ENCODE measurements around the gene GP1BB.

The GP1BB gene

DNA sequence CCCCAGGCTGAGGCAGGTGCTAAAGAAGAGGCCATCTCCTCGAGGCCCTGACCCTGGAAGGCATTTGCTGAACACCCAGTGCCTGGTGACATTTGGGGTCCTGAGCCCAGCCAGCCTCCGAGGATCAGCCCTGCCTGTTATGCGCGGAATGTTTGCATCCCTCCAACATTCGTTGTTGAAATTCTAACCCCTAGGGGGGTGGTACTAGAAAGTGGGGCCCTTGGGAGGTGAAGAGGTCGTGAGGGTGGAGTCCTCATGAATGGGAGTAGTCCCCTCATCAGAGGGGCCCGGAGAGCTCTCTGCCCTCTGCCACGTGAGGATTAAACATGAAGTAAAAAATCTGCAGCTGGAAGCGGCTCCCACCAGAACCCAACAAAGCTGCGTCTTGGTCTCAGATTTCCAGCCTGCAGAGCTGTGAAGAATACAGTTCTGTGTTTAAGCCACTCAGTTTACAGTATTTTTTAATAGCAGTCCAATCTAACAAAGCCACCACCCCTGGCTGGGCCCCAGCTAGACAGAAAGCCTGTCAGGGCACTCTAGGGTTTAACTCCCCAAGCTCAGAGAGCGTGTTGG, 44.3 kb upstream of the GP1BB start:
- POLR2A ChIA-PET: interaction anchor here (1.5 to 1.6 kb wide), 2 partner anchors 36 to 38 kb away, joined by 3 to 4 read pairs; no protein-coding TSS in a partner anchor
- TF ChIP-seq SP1 (IDR thresholded peaks at IDR 0.05): no peak
- no peak for TF ChIP-seq FOXK2 (IDR thresholded peaks at IDR 0.05)
- no peak for TF ChIP-seq NFRKB (IDR thresholded peaks at IDR 0.05)
- no peak for TF ChIP-seq FOXM1 (IDR thresholded peaks at IDR 0.05; ENCODE audit: borderline replicate concordance)
- TF ChIP-seq ARNT (IDR thresholded peaks at IDR 0.05): no peak
- no peak for TF ChIP-seq ZNF384 (IDR thresholded peaks at IDR 0.05)
- TF ChIP-seq, protein P1, sequence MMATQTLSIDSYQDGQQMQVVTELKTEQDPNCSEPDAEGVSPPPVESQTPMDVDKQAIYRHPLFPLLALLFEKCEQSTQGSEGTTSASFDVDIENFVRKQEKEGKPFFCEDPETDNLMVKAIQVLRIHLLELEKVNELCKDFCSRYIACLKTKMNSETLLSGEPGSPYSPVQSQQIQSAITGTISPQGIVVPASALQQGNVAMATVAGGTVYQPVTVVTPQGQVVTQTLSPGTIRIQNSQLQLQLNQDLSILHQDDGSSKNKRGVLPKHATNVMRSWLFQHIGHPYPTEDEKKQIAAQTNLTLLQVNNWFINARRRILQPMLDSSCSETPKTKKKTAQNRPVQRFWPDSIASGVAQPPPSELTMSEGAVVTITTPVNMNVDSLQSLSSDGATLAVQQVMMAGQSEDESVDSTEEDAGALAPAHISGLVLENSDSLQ (IDR thresholded peaks at IDR 0.05): no peak
- no peak for TF ChIP-seq FOXA1 (IDR thresholded peaks at IDR 0.05)
- TF ChIP-seq LEF1 (IDR thresholded peaks at IDR 0.05; ENCODE audit: borderline replicate concordance): no peak
- no peak for TF ChIP-seq TARDBP (IDR thresholded peaks at IDR 0.05)
- TF ChIP-seq CTBP1 (IDR thresholded peaks at IDR 0.05; ENCODE audit: borderline replicate concordance): no peak
- no peak for TF ChIP-seq L3MBTL2 (conservative IDR thresholded peaks at IDR 0.05)

DNA sequence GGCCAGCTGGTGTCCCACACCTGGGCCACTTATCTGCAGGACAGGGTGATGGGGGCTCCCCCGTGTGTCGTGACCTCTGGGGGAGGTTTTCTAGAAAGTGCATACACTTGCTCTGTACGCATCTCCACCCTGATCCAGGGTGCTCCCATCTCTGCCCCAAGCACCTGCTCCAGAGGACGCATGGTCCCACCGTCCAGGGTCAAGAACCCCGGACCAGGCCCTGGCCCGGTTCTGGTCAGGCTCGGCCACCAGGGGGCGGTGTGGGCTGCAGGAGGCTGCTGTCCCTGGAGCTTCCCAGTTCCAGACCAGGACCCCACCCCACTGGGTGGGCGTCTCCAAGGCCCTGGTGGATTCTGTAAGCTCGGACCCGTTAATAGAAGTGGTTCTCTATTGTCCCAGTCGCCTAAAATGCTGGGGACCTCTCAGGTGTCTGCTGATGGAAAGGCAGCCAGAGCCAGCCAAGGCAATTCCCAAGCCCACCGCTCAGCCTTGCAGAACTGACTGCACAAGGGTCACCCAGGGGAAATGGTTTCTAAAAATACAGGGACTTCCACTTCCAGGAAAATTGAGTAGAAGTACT, 43.7 kb upstream of the GP1BB start:
- ChIA-PET POLR2A (interaction anchor here (1.5 to 1.6 kb wide), 2 partner anchors 36 to 37 kb away, joined by 3 to 4 read pairs; no protein-coding TSS in a partner anchor), CTCF (interaction anchor here (0.6 to 2.4 kb wide), 11 partner anchors 10 to 51 kb away, joined by 3 to 24 read pairs (median 5); partner anchors contain the start of gene GP1BB)
- TF ChIP-seq NFRKB (IDR thresholded peaks at IDR 0.05) (no peak), SUZ12 (IDR thresholded peaks at IDR 0.05) (no peak), FOXM1 (IDR thresholded peaks at IDR 0.05; ENCODE audit: borderline replicate concordance) (no peak), BHLHE40 (IDR thresholded peaks at IDR 0.05; ENCODE audit: borderline replicate concordance) (no peak), ZNF384 (IDR thresholded peaks at IDR 0.05) (no peak), TARDBP (IDR thresholded peaks at IDR 0.05) (no peak), FOXA1 (IDR thresholded peaks at IDR 0.05) (no peak), ARNT (IDR thresholded peaks at IDR 0.05) (no peak), FOXK2 (IDR thresholded peaks at IDR 0.05) (no peak), L3MBTL2 (conservative IDR thresholded peaks at IDR 0.05) (no peak), CTBP1 (IDR thresholded peaks at IDR 0.05; ENCODE audit: borderline replicate concordance) (no peak), HDGF (IDR thresholded peaks at IDR 0.05; ENCODE audit: borderline replicate concordance) (no peak), ELF4 (IDR thresholded peaks at IDR 0.05) (no peak), SP1 (IDR thresholded peaks at IDR 0.05) (no peak), LEF1 (IDR thresholded peaks at IDR 0.05; ENCODE audit: borderline replicate concordance) (no peak)
- TF ChIP-seq, protein P1 (IDR thresholded peaks at IDR 0.05): no peak
- peak; percentile 77 for DNase-seq (ENCODE audit: extremely low spot score)

More for the DNA sequence above, 44.3 kb upstream of the GP1BB start:
- CTCF ChIA-PET: interaction anchor here (0.8 to 2.4 kb wide), 10 partner anchors 11 to 51 kb away, joined by 3 to 24 read pairs (median 6); partner anchors contain the start of gene GP1BB
- no peak for DNase-seq (ENCODE audit: extremely low spot score)

DNA sequence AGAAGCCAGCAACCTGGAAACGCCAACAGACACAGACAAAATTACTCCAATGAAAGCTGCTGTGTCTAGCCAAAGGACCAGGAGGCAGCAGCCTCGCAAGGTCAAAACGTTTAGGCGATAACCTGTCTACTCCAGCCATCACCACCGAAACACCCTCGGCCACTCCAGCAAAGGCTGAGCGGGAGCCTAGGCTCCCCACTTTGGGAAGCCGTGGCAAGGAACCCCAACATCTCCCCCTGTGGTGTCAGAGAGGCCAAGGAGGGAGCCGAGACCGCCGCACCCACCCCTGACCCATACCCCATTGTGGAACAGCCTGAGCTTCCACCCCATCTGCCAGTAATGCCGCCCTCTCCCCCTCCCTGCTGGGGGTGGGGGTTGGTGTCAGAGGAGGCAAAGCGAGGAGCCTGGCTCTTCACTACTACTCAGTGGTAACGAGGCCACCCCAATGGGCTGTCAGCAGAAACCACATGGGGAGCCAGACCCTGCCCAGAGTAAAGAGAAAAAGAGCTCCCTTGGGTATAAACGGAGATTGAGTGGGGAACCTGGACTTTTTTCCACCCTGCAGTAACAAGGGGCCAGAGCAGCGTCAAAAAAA, 43.0 kb upstream of the GP1BB start:
- no peak for DNase-seq (ENCODE audit: extremely low spot score)
- CTCF ChIA-PET: interaction anchor here (0.6 to 2.4 kb wide), 9 partner anchors 9 to 43 kb away, joined by 3 to 24 read pairs (median 8); partner anchors contain the start of gene GP1BB
- POLR2A ChIA-PET: interaction anchor here (1.5 to 1.6 kb wide), 2 partner anchors 35 to 36 kb away, joined by 3 to 4 read pairs; no protein-coding TSS in a partner anchor
- TF ChIP-seq SP1 (IDR thresholded peaks at IDR 0.05) (no peak), FOXM1 (IDR thresholded peaks at IDR 0.05; ENCODE audit: borderline replicate concordance) (no peak), ZNF384 (IDR thresholded peaks at IDR 0.05) (no peak), NFRKB (IDR thresholded peaks at IDR 0.05) (no peak)

DNA sequence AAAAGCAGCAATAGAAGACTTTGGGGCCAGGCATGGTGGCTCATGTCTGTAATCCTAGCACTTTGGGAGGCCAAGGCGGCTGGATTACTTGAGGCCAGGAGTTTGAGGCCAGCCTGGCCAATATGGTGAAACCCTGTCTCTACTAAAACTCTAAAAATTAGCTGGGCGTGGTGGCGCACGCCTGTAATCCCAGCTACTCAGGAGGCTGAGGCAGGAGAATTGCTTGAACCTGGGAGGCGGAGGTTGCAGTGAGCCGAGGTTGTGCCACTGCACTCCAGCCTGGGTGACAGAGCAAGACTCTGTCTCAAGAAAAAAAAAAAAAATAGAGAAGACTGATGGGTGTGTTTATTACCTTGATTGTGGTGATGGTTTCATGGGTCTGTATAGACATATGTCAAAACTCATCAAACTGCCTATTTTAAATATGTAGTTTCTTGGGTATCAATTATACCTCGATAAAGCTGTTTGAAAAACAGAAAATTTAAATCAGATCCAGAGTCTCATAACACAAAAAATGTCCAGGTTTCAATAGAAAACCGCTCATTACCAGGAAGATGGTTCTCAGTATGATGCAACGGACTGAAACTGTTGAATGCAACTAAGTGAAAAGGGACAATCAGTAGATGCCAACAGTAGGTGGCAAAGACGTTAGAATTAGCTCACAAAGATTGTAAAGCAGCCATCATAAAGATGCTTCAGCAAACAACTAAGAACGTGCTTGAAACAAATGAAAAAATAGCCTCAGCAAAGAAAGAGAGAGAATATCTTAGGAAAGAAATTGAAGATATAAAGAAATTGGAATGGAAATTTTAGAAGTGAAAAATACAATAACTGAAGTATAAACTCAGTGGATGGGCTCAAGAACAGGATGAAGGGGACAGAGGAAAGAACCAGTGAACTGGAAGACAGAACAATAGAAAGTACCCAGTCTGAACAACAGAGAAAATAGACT, 42.2 kb upstream of the GP1BB start:
- ChIA-PET CTCF (no interaction called here), POLR2A (no interaction called here)
- no peak for DNase-seq (ENCODE audit: extremely low spot score)

More for the DNA sequence above, 42.2 kb upstream of the GP1BB start:
- TF ChIP-seq FOXA1 (IDR thresholded peaks at IDR 0.05) (no peak), ZNF384 (IDR thresholded peaks at IDR 0.05) (no peak), ARNT (IDR thresholded peaks at IDR 0.05) (no peak), SP1 (IDR thresholded peaks at IDR 0.05) (no peak), L3MBTL2 (conservative IDR thresholded peaks at IDR 0.05) (no peak), CTBP1 (IDR thresholded peaks at IDR 0.05; ENCODE audit: borderline replicate concordance) (no peak), ELF4 (IDR thresholded peaks at IDR 0.05) (no peak), FOXM1 (IDR thresholded peaks at IDR 0.05; ENCODE audit: borderline replicate concordance) (no peak), BHLHE40 (IDR thresholded peaks at IDR 0.05; ENCODE audit: borderline replicate concordance) (no peak), FOXK2 (IDR thresholded peaks at IDR 0.05) (no peak), HDGF (IDR thresholded peaks at IDR 0.05; ENCODE audit: borderline replicate concordance) (no peak)
- TF ChIP-seq, protein P1 (IDR thresholded peaks at IDR 0.05): no peak

All from HEK293T (cell line).